Testis (tissue), 3 donors: Measurements from ENCODE around the gene PTPRN2. TPM values are rescaled to one million over a fixed set of nuclear protein-coding genes. Genes with fewer than 3 reads are reported as not detected.

Source experiments
- DNase-seq: peaks from one replicate; pipeline ENCODE4 v3.0.0-alpha.2; 2019
- H3K27ac ChIP-seq, 2 donors: fragments of 200-600 bp; sonication (generic); one replicate each; pipeline ENCODE4 v1.5.1; 2019
- H3K27me3 ChIP-seq: fragments of 200-600 bp; sonication (generic); one replicate; pipeline ENCODE4 v1.5.1; 2019
- H3K36me3 ChIP-seq: fragments of 200-600 bp; sonication (generic); one replicate; pipeline ENCODE4 v1.5.1; 2017; ENCODE audit warnings: low read depth; ENCODE audit errors: missing control alignments
- H3K4me1 ChIP-seq: fragments of 200-600 bp; sonication (generic); one replicate; pipeline ENCODE4 v1.5.1; 2019
- H3K4me3 ChIP-seq, 2 donors: fragments of 200-600 bp; sonication (generic); one replicate each; pipeline ENCODE4 v1.5.1; 2017 to 2019
- H3K9me3 ChIP-seq: fragments of 200-600 bp; sonication (generic); one replicate; pipeline ENCODE4 v1.5.1; 2017
- CTCF ChIP-seq, 3 experiments: fragments of 450-650 bp in 2 of 3; fragments of 200-600 bp in 1 of 3; sonication (generic) in 1 of 3; IDR thresholded peaks; one replicate each; pipeline ENCODE4 v1.5.1; 2016 to 2019; ENCODE audit warnings: antibody characterized with exemption in 3 of 3, mild to moderate bottlenecking in 2 of 3, moderate library complexity in 1 of 3
- POLR2A ChIP-seq: fragments of 450-650 bp; IDR thresholded peaks from one replicate; pipeline ENCODE4 v1.6.1; 2017; ENCODE audit warnings: antibody characterized with exemption, mild to moderate bottlenecking, moderate library complexity
- WGBS, 2 donors: methylation state at CpG; one replicate each; pipeline ENCODE4 v1.1.5; 2018; 5-methylcytosine and 5-hydroxymethylcytosine counted together
- intact Hi-C: fragments of 100-400 bp; cut with DNase I; formaldehyde crosslinking; loops from one replicate; pipeline ENCODE4 v1.15.1; 2023; ENCODE audit warnings: low total_unique reads
- polyA plus RNA-seq: library from polyadenylated mRNA; stranded (reverse); fragments of 350-450 nt; fragmentation: Illumina TruSeq; extraction: RNeasy Lipid Tissue Mini Kit (QIAGEN cat#74804); gene quantifications from one replicate; pipeline ENCODE4 v1.2.3, GENCODE V29; 2014; ENCODE audit warnings: low read depth, low replicate concordance; ENCODE audit not compliant: insufficient read depth
- total RNA-seq, 2 donors: library from RNA; depleted of rRNA; stranded (reverse); fragments of >200 nt; gene quantifications; one replicate each; pipeline ENCODE4 v1.2.3, GENCODE V29; 2016

The PTPRN2 gene
- total and polyA plus RNA-seq, 3 donors from 2014 or later, result 9.3 to 10.8 (median 9.8) TPM

GRCh38 chr7:158369866-158370265, 217.8 kb downstream of the PTPRN2 start:
- WGBS, 2 donors, result 92 to 94% methylated on average over 16 of the region's 16 CpGs
- no peak for DNase-seq

GRCh38 chr7:158369290-158369689, 218.3 kb downstream of the PTPRN2 start:
- intact Hi-C loops, result no loop called here
- no peak overlapping the region for H3K27ac ChIP-seq
- 76 to 81% methylated on average over 6 of the region's 6 CpGs for WGBS, 2 donors
- no peaks in the 10 kb centered on the region for H3K27me3 ChIP-seq
- no peak for DNase-seq
- TF ChIP-seq POLR2A, result no peak
- no peak for TF ChIP-seq CTCF (IDR thresholded peaks at IDR 0.05)
- no peaks in the 10 kb centered on the region for H3K4me1 ChIP-seq
- no peaks in the 10 kb centered on the region for H3K36me3 ChIP-seq
- no peaks in the 10 kb centered on the region for H3K9me3 ChIP-seq
- H3K4me3 ChIP-seq, result no peak overlapping the region

More at GRCh38 chr7:158369866-158370265, 217.8 kb downstream of the PTPRN2 start:
- H3K4me3 ChIP-seq, result no peak overlapping the region
- no peaks in the 10 kb centered on the region for H3K4me1 ChIP-seq
- no peak overlapping the region for H3K27ac ChIP-seq
- TF ChIP-seq POLR2A, result no peak
- TF ChIP-seq CTCF (IDR thresholded peaks at IDR 0.05), result no peak
- intact Hi-C loops, result no loop called here
- no peaks in the 10 kb centered on the region for H3K36me3 ChIP-seq
- no peaks in the 10 kb centered on the region for H3K9me3 ChIP-seq
- no peaks in the 10 kb centered on the region for H3K27me3 ChIP-seq

GRCh38 chr7:158368449-158368848, 219.2 kb downstream of the PTPRN2 start:
- Histone ChIP-seq H3K36me3 (no peaks in the 10 kb centered on the region), H3K9me3 (no peaks in the 10 kb centered on the region), H3K4me1 (no peaks in the 10 kb centered on the region), H3K27me3 (no peaks in the 10 kb centered on the region), H3K4me3 (no peak overlapping the region), H3K27ac (no peak overlapping the region)
- no peak for TF ChIP-seq CTCF (IDR thresholded peaks at IDR 0.05)
- no peak for TF ChIP-seq POLR2A
- no peak for DNase-seq
- WGBS, 2 donors, result 57 to 65% methylated on average over 6 to 7 of the region's 7 CpGs
- intact Hi-C loops, result no loop called here

GRCh38 chr7:158367634-158367982, 220.0 kb downstream of the PTPRN2 start:
- H3K27me3 ChIP-seq, result no peaks in the 10 kb centered on the region
- TF ChIP-seq POLR2A (no peak), CTCF (IDR thresholded peaks at IDR 0.05) (no peak)
- no peak overlapping the region for H3K4me3 ChIP-seq
- H3K36me3 ChIP-seq, result no peaks in the 10 kb centered on the region
- WGBS, 2 donors, result 71 to 72% methylated on average over 3 of the region's 3 CpGs
- intact Hi-C loops, result no loop called here
- DNase-seq, result no peak
- no peaks in the 10 kb centered on the region for H3K4me1 ChIP-seq
- no peaks in the 10 kb centered on the region for H3K9me3 ChIP-seq
- H3K27ac ChIP-seq, result no peak overlapping the region

GRCh38 chr7:158366916-158367633, 220.5 kb downstream of the PTPRN2 start:
- intact Hi-C loops, result no loop called here
- no peaks in the 10 kb centered on the region for H3K27me3 ChIP-seq
- H3K4me1 ChIP-seq, result no peaks in the 10 kb centered on the region
- no peak for DNase-seq
- 80 to 85% methylated on average over 19 of the region's 19 CpGs for WGBS, 2 donors
- no peaks in the 10 kb centered on the region for H3K9me3 ChIP-seq
- H3K27ac ChIP-seq, result no peak overlapping the region
- H3K4me3 ChIP-seq, result no peak overlapping the region
- no peaks in the 10 kb centered on the region for H3K36me3 ChIP-seq
- no peak for TF ChIP-seq POLR2A
- TF ChIP-seq CTCF (IDR thresholded peaks at IDR 0.05), result no peak
